PC-3 (cell line): ENCODE results near the gene HOPX. TPM values are rescaled to one million over a fixed set of nuclear protein-coding genes. Genes with fewer than 3 reads are reported as not detected.

ENCODE experiments used
- ATAC-seq: fragments of 200-7000 bp; cut with Tn5 transposase; 2 replicates; pipeline ENCODE4 v1.9.1; 2020; ENCODE audit warnings: mild to moderate bottlenecking, moderate library complexity
- BruUV-seq: library from RNA; stranded (reverse); fragments of 400-500 nt; replicated peaks from 2 replicates; lab custom pipeline; 2021; lab: Mats Ljungman, UMichigan
- CTCF ChIA-PET: fragments of 300-600 bp; sonication (Branson Sonifier 250); formaldehyde crosslinking; loops from one replicate; lab custom pipeline; 2022; ENCODE audit warnings: antibody characterized with exemption; lab: Charles Lee
- POLR2A ChIA-PET: fragments of 300-600 bp; sonication (Branson Sonifier 250); formaldehyde crosslinking; loops from one replicate; lab custom pipeline; 2022; ENCODE audit warnings: antibody characterized with exemption; ENCODE audit not compliant: unreplicated experiment; lab: Charles Lee
- DNase-seq: peaks from one replicate; pipeline ENCODE4 v3.0.0-alpha.2; 2015
- H2AFZ ChIP-seq: fragments of 300-600 bp; sonication (generic); 2 replicates; pipeline ENCODE4 v1.6.0; 2016; ENCODE audit warnings: antibody characterized with exemption, low read length
- H3F3A ChIP-seq: fragments of 300-600 bp; sonication (generic); one replicate; pipeline ENCODE4 v1.6.0; 2017; ENCODE audit warnings: antibody characterized with exemption, low read length, control low read depth, mild to moderate bottlenecking; ENCODE audit not compliant: unreplicated experiment
- H3K27ac ChIP-seq: fragments of 300-600 bp; sonication (generic); 2 replicates; pipeline ENCODE4 v1.5.1; 2016; ENCODE audit warnings: mild to moderate bottlenecking, low read length
- H3K27me3 ChIP-seq: fragments of 300-600 bp; sonication (generic); 2 replicates; pipeline ENCODE4 v1.6.1; 2016; ENCODE audit warnings: low read length, mixed read lengths
- H3K36me3 ChIP-seq: fragments of 300-600 bp; sonication (generic); 2 replicates; pipeline ENCODE4 v1.6.1; 2016; ENCODE audit warnings: low read depth, mixed run types, low read length, mixed read lengths
- H3K4me1 ChIP-seq: fragments of 300-600 bp; sonication (generic); 2 replicates; pipeline ENCODE4 v1.5.1; 2016; ENCODE audit warnings: low read length; ENCODE audit not compliant: insufficient read depth
- H3K4me2 ChIP-seq: fragments of 300-600 bp; sonication (generic); 2 replicates; pipeline ENCODE4 v1.6.0; 2016; ENCODE audit warnings: low read length
- H3K4me3 ChIP-seq: fragments of 300-600 bp; sonication (generic); 2 replicates; pipeline ENCODE4 v1.5.1; 2016; ENCODE audit warnings: mild to moderate bottlenecking, low read length, mixed read lengths
- H3K79me2 ChIP-seq: fragments of 300-600 bp; sonication (generic); 2 replicates; pipeline ENCODE4 v1.6.1; 2017; ENCODE audit warnings: low read length, mixed read lengths
- H3K9ac ChIP-seq: fragments of 300-600 bp; sonication (generic); 2 replicates; pipeline ENCODE4 v1.6.0; 2016; ENCODE audit warnings: mild to moderate bottlenecking, low read length
- H3K9me2 ChIP-seq: fragments of 300-600 bp; sonication (generic); replicated peaks from 2 replicates; pipeline ENCODE4 v1.6.1; 2016; ENCODE audit warnings: mixed run types, low read length, mixed read lengths
- H3K9me3 ChIP-seq: fragments of 300-600 bp; sonication (generic); 2 replicates; pipeline ENCODE4 v1.6.1; 2016; ENCODE audit warnings: low read length, mixed read lengths
- H4K20me1 ChIP-seq: fragments of 300-600 bp; sonication (generic); 2 replicates; pipeline ENCODE4 v1.6.1; 2016; ENCODE audit warnings: low read length, mixed read lengths
- EZH2 ChIP-seq: fragments of 300-600 bp; sonication (generic); IDR thresholded peaks from one replicate; pipeline ENCODE4 v1.6.1; 2017; ENCODE audit warnings: antibody characterized with exemption, mild to moderate bottlenecking, low read length; ENCODE audit not compliant: unreplicated experiment
- EZH2phosphoT487 ChIP-seq: fragments of 300-600 bp; sonication (generic); IDR thresholded peaks from 2 replicates; pipeline ENCODE4 v1.6.1; 2018; ENCODE audit warnings: mild to moderate bottlenecking, antibody characterized with exemption, low read length, borderline replicate concordance
- intact Hi-C: fragments of 100-400 bp; cut with micrococcal nuclease; formaldehyde crosslinking; loops from 2 replicates; pipeline ENCODE4 v1.9.0; 2023
- total RNA-seq: library from RNA; depleted of rRNA; stranded (reverse); fragments of >200 nt; gene quantifications from 2 replicates; pipeline ENCODE4 v1.2.3, GENCODE V29; 2014
- TF ChIP-seq, protein P1 (sequence below): fragments of 300-600 bp; sonication (generic); conservative IDR thresholded peaks from 2 replicates; pipeline ENCODE4 v1.5.1; 2017; ENCODE audit warnings: antibody characterized with exemption, low read depth, mild to moderate bottlenecking, low read length

HOPX gene
- total RNA-seq, 1 experiment from 2014 or later = 0.87 TPM

DNA sequence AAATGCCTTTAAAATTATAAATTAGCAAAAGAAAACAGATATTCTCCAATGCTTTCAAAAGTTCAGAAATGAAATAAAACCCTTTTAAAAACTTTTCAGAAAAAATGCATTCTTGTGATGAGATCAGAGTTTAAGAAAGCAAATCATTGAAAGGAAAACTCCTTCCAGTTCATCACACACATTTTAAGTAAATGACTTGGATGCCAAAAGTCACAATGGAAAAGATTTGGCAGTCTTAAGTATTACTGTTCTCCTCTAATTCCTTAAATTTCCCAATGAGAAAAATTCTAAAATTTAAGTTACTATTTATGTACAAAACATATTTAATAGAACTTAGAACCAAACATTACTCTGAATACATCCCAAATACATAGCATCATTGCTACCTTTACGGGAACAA lies 21.1 kb downstream of the HOPX start:
- CTCF ChIA-PET = no interaction called here
- Histone ChIP-seq H2AFZ (no peak overlapping the region), H3K9me2 (no peaks in the 10 kb centered on the region), H4K20me1 (no peaks in the 10 kb centered on the region), H3K4me1 (no peaks in the 10 kb centered on the region), H3K79me2 (no peaks in the 10 kb centered on the region), H3K9ac (no peak overlapping the region), H3K27ac (no peak overlapping the region), H3K4me3 (no peak overlapping the region), H3K36me3 (no peaks in the 10 kb centered on the region), H3K27me3 (no peaks in the 10 kb centered on the region), H3K9me3 (no peaks in the 10 kb centered on the region), H3F3A (no peaks in the 10 kb centered on the region), H3K4me2 (no peak overlapping the region)
- no peak for ATAC-seq
- no TSS peak for BruUV-seq
- TF ChIP-seq, protein P1, sequence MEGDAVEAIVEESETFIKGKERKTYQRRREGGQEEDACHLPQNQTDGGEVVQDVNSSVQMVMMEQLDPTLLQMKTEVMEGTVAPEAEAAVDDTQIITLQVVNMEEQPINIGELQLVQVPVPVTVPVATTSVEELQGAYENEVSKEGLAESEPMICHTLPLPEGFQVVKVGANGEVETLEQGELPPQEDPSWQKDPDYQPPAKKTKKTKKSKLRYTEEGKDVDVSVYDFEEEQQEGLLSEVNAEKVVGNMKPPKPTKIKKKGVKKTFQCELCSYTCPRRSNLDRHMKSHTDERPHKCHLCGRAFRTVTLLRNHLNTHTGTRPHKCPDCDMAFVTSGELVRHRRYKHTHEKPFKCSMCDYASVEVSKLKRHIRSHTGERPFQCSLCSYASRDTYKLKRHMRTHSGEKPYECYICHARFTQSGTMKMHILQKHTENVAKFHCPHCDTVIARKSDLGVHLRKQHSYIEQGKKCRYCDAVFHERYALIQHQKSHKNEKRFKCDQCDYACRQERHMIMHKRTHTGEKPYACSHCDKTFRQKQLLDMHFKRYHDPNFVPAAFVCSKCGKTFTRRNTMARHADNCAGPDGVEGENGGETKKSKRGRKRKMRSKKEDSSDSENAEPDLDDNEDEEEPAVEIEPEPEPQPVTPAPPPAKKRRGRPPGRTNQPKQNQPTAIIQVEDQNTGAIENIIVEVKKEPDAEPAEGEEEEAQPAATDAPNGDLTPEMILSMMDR = no peak
- TF ChIP-seq EZH2phosphoT487 (no peak), EZH2 (no peak)
- DNase-seq = no peak
- intact Hi-C loops = no loop called here
- POLR2A ChIA-PET = no interaction called here

DNA sequence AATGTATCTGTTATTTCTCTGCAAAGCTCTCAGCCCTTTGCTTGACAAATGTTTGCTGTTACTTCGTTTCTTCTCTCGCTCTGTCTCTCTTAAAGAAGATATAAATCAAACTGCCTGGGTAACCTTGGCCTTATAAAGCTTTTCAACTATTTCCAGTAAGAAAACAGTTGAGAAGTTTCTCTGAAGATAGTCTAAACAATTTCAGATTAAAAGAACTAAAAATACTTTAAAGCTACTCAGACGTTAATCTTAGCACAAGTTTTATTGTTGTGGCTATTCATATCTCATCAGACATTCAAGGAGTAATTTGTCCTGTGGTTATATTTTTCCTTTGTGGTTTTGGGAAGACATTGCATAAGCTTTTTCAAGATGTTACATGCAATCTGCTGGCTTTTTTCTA lies 22.6 kb downstream of the HOPX start:
- intact Hi-C loops = no loop called here
- POLR2A ChIA-PET = interaction anchor here (0.6 kb wide), 1 partner anchor 58 kb away, joined by 4 read pairs; no protein-coding TSS in a partner anchor
- no peaks in the 10 kb centered on the region for H3K79me2 ChIP-seq
- DNase-seq (no peak), ATAC-seq (no peak)
- no peak overlapping the region for H3K27ac ChIP-seq
- H3K36me3 ChIP-seq = no peaks in the 10 kb centered on the region
- H3K27me3 ChIP-seq = no peaks in the 10 kb centered on the region
- CTCF ChIA-PET = no interaction called here
- H3F3A ChIP-seq = no peaks in the 10 kb centered on the region
- no peak overlapping the region for H3K4me3 ChIP-seq
- H3K9me3 ChIP-seq = no peaks in the 10 kb centered on the region
- H3K9me2 ChIP-seq = no peaks in the 10 kb centered on the region
- no peak overlapping the region for H3K9ac ChIP-seq
- H2AFZ ChIP-seq = no peak overlapping the region
- H3K4me2 ChIP-seq = no peak overlapping the region
- H3K4me1 ChIP-seq = peaks cover 10% of the 10 kb centered on the region
- TF ChIP-seq EZH2phosphoT487 (no peak), EZH2 (no peak)
- TF ChIP-seq, protein P1 = no peak
- no TSS peak for BruUV-seq
- no peaks in the 10 kb centered on the region for H4K20me1 ChIP-seq

- Histone ChIP-seq H3K9me3 (no peaks in the 10 kb centered on the region), H3K79me2 (no peaks in the 10 kb centered on the region), H2AFZ (no peak overlapping the region), H3K27me3 (no peaks in the 10 kb centered on the region), H3K36me3 (no peaks in the 10 kb centered on the region), H3K27ac (no peak overlapping the region), H3K9ac (no peak overlapping the region), H3K4me3 (no peak overlapping the region), H3K4me2 (no peak overlapping the region), H3K4me1 (peaks cover 14% of the 10 kb centered on the region), H4K20me1 (no peaks in the 10 kb centered on the region), H3F3A (no peaks in the 10 kb centered on the region), H3K9me2 (no peaks in the 10 kb centered on the region)
- ChIA-PET POLR2A (no interaction called here), CTCF (no interaction called here)
- DNase-seq = no peak
- no peak for ATAC-seq
- TF ChIP-seq EZH2phosphoT487 = no peak
- no peak for TF ChIP-seq EZH2
- TF ChIP-seq, protein P1 = no peak
- intact Hi-C loops = no loop called here
- no TSS peak for BruUV-seq
Measured at GRCh38 chr4:56657818-56658217, 23.3 kb downstream of the HOPX start.
